Left lobe of liver (tissue), 2 donors: ENCODE results near the gene GHR. TPM values are rescaled to one million over a fixed set of nuclear protein-coding genes. Genes with fewer than 3 reads are reported as not detected.
"Not testable (repeated sequence)": the region's sequence is repeated elsewhere in the genome, so short reads cannot be mapped to it uniquely, and the experiment has no call there.

ENCODE experiments used
- ATAC-seq: fragments of 200-7000 bp; cut with Tn5 transposase; one replicate; pipeline ENCODE4 v1.9.1; 2020; ENCODE audit warnings: mild to moderate bottlenecking, moderate library complexity
- DNase-seq: peaks from one replicate; pipeline ENCODE4 v3.0.0-alpha.2; 2020; ENCODE audit warnings: low spot score
- total RNA-seq: library from RNA; stranded (reverse); gene quantifications from one replicate; pipeline ENCODE4 v1.2.1, GENCODE V29; 2021
- donor health status: DM: no; HTN: no; CAD: no; lungs with moderate emphysema.
- donor health status: DM: no; HTN: yes; CAD: no.

The GHR gene
- total RNA-seq, 1 donor from 2014 or later: 76.6 TPM

GRCh38 chr5:42680046-42680445 lies 256.8 kb downstream of the GHR start:
- DNase-seq: no peak
- ATAC-seq: no peak

DNA sequence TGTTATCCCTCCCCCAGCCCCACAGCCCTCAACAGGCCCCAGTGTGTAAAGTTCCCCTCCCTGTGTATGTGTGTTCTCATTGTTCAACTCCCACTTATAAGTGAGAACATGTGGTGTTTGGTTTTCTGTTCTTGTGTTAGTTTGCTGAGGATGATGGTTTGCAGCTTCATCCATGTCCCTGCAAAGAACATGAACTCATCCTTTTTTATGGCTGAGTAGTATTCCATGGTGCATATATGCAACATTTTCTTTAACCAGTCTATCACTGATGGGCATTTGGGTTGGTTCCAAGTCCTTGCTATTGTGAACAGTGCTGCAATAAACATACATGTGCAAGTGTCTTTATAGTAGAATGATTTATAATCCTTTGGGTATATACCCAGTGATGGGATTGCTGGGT lies 261.8 kb downstream of the GHR start:
- not testable (repeated sequence) for DNase-seq, ATAC-seq

DNA sequence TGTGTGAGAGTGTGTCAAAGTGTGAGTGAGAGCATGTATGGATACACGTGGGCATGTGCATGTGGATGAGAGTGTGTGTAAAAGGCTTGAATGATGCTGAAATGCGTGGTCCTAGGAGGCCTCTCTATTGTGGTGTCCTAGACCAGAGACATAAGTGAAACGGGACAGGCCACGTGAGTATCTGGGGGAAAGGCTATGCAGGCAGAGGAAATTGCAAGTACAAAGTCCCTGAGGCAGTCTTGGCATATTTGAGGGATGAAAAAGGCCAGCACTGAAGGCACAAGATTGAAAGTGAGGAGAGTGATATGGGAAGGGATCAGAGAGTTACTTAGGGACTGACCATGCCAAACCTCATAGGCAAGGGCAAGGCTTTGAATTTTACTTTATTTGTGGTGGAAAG lies 266.2 kb downstream of the GHR start:
- peak; percentile 88 for ATAC-seq

DNA sequence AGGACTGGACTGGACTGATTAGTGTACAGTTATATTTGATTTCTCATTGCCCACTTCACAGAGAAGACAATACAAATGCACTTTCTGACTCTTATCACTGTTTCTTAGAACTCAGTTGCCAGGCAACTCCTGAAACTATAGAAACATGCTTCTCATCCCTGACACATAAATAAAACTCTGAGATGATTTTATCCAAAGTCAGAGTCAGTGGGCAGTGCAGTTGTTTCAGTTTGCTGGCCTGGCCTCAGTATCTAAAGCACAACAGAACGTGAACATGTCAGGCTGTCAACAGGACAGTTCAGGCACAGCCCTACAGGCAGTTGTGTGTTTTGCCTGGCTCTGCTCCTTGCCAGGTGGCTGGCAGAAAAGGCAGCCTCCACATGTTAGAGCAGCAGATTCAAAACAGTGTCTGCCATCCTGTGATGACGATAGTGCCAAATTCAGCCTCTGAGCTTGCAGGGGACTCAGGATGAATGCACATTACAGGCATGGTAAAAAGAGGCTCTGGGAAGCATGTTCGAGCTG lies 268.2 kb downstream of the GHR start:
- no peak for DNase-seq
- ATAC-seq: peak; percentile 31

More for the DNA sequence above, 266.2 kb downstream of the GHR start:
- DNase-seq: peak; percentile 52

DNA sequence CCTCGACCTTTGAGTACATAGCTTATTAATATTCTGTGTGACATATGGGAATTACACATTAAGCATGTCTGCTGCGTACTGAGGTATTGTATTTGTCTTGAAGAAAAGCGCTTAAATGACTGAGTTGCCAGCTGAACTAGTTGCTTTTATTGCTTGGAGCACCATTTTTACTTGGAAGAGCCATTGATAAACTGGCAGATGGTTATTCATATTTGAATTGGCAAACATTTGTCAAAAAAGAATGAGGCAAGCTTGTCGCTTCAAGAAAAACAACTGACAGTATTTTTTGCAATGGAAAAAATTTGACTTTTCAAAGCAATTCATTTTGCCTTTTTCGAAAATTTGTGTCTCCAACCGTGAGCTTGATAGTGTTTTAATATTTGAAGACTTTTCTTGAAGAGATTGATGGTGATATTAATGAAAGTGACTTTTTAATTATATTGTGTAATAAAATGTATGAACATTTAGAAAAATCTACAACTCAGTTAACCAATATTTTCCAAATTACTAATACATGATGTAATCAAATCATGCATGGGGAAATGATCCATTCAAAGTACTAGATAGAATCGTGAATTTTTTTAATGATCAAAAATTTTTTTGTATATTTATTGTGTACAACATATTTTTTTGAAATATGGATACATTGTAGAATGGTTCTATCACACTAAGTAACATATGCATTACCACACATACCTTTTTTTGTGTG lies 278.3 kb downstream of the GHR start:
- no peak for ATAC-seq

DNA sequence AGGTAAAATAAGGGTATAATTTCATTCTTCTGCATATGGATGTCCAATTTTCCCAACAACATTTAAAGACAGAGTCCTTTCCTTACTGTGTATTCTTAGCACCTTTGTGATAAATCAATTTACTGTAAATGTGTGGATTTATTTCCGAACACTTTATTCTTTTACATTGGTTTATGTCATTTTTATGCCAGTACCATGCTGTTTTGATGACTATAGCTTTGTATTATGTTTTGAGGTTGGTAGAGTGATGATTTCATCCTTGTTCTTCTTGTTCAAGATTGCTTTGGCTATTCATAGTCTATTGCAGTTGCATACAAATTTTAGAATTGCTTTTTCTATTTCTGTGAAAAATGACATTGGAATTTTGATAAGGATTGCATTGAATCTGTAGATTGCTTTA lies 280.0 kb downstream of the GHR start:
- ATAC-seq (no peak), DNase-seq (no peak)

More for the DNA sequence above, 278.3 kb downstream of the GHR start:
- DNase-seq: no peak

DNA sequence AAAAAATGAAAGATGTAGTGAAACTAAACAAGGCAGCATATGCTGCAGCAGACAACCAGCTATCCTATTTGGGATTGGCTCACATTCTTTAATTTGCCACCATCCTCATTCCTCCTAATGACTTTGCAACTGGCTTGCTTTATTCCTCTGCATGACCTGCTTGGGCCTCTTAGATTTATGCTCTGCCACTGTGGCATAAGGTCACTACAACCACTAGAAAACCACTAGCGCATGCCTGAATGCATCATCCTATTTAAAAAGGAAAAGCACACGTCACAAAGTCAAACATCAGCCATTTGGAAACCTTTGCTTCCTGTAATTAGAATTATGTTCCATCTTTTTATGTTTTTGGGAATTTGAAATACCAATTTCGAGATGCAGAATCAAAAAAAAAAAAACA lies 292.5 kb downstream of the GHR start:
- ATAC-seq (no peak), DNase-seq (no peak)

DNA sequence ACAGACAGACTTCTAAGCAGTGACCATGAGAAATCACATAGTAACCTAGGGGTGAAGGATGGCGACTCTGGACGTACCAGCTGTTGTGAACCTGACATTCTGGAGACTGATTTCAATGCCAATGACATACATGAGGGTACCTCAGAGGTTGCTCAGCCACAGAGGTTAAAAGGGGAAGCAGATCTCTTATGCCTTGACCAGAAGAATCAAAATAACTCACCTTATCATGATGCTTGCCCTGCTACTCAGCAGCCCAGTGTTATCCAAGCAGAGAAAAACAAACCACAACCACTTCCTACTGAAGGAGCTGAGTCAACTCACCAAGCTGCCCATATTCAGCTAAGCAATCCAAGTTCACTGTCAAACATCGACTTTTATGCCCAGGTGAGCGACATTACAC lies 295.4 kb downstream of the GHR start:
- ATAC-seq (no peak), DNase-seq (no peak)

- no peak for DNase-seq
- peak; percentile 26 for ATAC-seq
These were observed 295.8 kb downstream of the GHR start for GRCh38 chr5:42719034-42719433.

DNA sequence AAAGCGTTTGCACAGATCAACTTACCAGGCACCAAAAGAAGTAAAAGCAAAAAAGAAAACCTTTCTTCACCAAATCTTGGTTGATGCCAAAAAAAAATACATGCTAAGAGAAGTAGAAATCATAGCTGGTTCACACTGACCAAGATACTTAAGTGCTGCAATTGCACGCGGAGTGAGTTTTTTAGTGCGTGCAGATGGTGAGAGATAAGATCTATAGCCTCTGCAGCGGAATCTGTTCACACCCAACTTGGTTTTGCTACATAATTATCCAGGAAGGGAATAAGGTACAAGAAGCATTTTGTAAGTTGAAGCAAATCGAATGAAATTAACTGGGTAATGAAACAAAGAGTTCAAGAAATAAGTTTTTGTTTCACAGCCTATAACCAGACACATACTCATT lies 297.0 kb downstream of the GHR start:
- ATAC-seq: no peak
- DNase-seq: no peak

DNA sequence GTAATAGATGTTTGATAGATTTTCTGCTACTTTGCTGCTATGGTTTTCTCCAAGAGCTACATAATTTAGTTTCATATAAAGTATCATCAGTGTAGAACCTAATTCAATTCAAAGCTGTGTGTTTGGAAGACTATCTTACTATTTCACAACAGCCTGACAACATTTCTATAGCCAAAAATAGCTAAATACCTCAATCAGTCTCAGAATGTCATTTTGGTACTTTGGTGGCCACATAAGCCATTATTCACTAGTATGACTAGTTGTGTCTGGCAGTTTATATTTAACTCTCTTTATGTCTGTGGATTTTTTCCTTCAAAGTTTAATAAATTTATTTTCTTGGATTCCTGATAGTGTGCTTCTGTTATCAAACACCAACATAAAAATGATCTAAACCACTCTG lies 298.2 kb downstream of the GHR start:
- DNase-seq: no peak
- no peak for ATAC-seq

DNA sequence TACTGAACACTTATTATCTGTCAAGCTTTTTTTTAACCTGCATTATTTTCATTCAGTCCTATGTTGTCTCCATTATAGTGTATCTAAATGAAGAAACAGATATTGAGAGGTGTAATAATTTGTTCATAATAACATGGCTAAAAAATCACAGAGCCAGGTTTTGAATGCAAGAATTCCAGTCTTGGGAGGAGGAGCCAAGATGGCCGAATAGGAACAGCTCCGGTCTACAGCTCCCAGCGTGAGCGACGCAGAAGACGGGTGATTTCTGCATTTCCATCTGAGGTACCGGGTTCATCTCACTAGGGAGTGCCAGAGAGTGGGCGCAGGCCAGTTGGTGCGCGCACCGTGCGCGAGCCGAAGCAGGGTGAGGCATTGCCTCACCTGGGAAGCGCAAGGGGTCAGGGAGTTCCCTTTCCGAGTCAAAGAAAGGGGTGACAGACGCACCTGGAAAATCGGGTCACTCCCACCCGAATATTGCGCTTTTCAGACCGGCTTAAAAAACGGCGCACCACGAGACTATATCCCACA lies 311.4 kb downstream of the GHR start:
- not testable (repeated sequence) for DNase-seq, ATAC-seq

DNA sequence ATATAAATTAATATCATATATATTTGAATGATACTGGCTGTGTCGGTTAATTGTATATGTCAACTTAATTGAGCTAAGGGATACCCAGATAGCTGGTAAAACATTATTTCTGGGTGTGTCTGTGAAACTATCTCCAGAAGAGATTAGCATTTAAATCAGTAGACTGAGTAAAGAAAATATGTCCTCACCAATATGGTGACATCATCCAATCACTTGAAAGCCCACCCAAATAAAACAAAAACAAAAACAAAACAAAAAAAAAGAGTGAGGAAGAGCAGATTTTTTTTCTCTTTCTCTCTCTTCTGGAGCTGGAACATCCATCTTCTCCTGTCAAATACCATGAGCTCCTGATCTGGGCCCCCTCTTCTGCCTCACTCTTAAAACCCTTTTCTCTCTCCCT lies 317.7 kb downstream of the GHR start:
- DNase-seq: no peak
- ATAC-seq: no peak

- DNase-seq (no peak), ATAC-seq (no peak)
These were observed 322.2 kb downstream of the GHR start for GRCh38 chr5:42745426-42745825.

- no peak for DNase-seq
- no peak for ATAC-seq
These were observed 322.6 kb downstream of the GHR start for GRCh38 chr5:42745856-42746255.

DNA sequence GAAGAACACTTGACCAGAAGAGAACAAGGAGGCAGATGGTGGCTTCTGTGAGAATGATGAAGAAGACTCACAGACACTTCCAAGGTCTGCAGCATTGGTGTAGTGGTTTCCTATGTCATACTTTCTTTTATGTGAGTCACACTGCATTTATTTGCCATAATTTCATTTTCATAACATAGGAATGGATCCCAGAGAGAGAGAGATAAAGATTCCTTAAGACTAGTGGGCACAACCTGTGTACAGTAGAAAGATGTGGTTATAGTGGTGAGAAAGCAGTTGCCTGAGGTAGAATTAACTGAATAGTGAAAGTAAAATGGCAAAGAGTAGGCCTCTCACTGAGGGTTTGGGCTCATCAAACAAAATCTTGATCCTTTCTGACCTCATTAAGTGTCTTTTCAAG lies 325.8 kb downstream of the GHR start:
- no peak for ATAC-seq
- no peak for DNase-seq

GRCh38 chr5:42750507-42750906 lies 327.3 kb downstream of the GHR start:
- DNase-seq (no peak), ATAC-seq (no peak)

GRCh38 chr5:42751044-42751443 lies 327.8 kb downstream of the GHR start:
- DNase-seq: no peak
- ATAC-seq: no peak

- no peak for DNase-seq
- ATAC-seq: no peak
These were observed 329.9 kb downstream of the GHR start for GRCh38 chr5:42753099-42753498.

- ATAC-seq (no peak), DNase-seq (no peak)
These were observed 333.7 kb downstream of the GHR start, which contains the start of gene CCDC152 for GRCh38 chr5:42756606-42757601. TSS of gene CCDC152 (plus strand) at chr5:42756818. CDS start at chr5:42759122, 2,304 bp downstream.

- ATAC-seq: no peak
- DNase-seq: no peak
These were observed 336.2 kb downstream of the GHR start for GRCh38 chr5:42759456-42759855.
